Cerebellar cortex (tissue), 1 donor: Measurements from ENCODE around the gene EFCC1.

Source experiments
- DNase-seq: peaks from one replicate; pipeline ENCODE4 v3.0.0-alpha.2; 2015; ENCODE audit warnings: low spot score

EFCC1 gene

GRCh38 chr3:129032716-129033115 lies 31.6 kb downstream of the EFCC1 start:
- no peak for DNase-seq

DNA sequence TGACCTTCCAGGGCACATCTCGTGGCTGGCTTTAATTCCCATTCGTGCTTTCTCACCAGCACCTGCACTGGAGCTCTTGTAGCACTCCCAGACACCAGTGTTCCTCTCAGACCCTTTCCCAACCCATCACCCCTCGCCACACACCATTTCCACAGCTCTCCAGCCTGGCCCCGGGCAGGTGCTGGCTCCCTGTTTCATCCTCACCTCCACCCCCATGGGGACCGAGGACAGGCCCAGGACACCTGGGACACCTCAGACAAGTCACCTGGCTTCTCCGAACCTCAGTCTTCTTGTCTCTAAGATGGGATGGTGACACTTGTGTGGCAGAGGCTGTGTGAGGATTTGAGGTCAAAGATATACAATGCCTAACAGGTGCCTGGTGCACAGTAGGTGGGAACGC lies 32.0 kb downstream of the EFCC1 start:
- no peak for DNase-seq

- DNase-seq = no peak
These were observed 32.7 kb downstream of the EFCC1 start for GRCh38 chr3:129033633-129034321.

DNA sequence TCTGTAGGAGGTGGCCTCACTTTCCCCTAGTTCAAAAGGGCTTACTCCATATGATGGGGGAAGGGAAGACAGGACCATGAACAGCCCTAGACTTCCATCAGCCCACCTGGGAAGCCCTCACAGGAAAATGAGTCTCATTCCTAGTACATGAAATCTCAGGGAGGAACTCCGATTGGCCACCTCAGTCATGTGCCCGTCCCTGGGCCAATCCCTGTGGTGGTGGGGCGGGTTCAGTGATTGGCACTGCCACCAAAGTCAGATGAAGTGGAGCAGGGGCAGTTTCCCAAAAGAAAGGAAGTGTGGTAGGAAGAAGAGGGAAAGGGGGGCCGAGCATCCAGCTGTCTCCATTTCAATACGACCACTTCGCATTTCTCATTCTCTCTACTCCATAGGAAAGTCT lies 33.5 kb downstream of the EFCC1 start:
- DNase-seq = no peak

GRCh38 chr3:129035360-129036221 lies 34.5 kb downstream of the EFCC1 start:
- DNase-seq = no peak

DNA sequence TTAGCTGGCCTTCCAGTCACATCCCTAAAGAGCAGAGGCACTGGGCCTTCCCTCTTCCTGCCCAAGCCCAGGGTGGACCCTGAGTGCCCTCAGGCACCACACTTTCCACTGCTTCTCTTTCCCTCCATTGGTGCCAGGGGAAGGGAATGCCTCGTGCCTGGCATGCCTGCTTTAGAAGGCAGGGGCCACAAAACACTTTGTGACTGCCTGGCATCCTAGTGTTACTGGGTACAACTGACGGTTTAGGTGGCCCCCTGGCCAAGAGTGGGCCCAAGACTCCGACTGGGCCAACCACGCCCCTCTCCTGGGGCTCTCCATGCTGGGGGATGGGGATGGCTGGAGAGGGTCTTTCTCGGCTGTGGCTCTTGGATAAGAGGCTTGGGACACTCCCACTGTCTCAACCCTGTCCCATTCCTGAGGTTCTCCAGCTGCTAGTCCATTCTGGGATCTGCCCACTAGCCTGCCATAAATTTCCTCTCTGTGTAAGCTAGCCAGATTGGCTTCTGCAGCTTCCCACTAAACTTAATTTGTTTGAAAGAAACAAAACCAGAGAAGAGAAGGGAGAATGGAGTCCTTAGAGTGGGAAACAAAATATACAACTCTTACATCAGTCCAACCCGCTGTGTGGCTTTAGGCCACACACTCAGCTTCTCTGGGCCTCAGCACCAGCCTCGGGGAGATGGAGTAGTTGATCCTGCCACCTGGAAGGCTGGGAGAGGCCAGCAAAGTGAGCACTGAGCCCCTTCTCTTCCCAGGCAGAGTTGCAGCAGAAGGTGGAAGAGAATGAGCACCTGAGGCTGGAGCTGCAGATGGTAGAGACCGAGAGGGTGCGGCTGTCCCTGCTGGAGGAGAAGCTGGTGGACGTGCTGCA lies 35.4 kb downstream of the EFCC1 start:
- DNase-seq = no peak

- no peak for DNase-seq
These were observed 36.0 kb downstream of the EFCC1 start for GRCh38 chr3:129037093-129037419.

GRCh38 chr3:129038121-129038855 lies 37.2 kb downstream of the EFCC1 start:
- no peak for DNase-seq

GRCh38 chr3:129039271-129040038 lies 38.4 kb downstream of the EFCC1 start:
- DNase-seq = no peak

DNA sequence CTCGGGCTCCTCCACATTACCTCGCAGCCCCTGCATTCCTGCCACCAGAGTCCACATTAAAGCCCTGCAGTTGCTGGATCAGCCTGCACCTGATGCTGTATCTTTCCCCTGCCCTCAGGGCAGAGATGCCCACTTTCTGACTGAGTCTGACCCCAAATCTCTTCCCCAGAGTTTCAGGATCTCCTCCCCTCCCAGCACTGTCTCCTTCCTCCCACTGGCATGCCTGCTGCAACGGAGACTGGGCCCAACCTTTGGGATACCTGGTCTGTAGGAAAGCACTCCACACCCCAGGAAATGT lies 38.9 kb downstream of the EFCC1 start:
- no peak for DNase-seq

DNA sequence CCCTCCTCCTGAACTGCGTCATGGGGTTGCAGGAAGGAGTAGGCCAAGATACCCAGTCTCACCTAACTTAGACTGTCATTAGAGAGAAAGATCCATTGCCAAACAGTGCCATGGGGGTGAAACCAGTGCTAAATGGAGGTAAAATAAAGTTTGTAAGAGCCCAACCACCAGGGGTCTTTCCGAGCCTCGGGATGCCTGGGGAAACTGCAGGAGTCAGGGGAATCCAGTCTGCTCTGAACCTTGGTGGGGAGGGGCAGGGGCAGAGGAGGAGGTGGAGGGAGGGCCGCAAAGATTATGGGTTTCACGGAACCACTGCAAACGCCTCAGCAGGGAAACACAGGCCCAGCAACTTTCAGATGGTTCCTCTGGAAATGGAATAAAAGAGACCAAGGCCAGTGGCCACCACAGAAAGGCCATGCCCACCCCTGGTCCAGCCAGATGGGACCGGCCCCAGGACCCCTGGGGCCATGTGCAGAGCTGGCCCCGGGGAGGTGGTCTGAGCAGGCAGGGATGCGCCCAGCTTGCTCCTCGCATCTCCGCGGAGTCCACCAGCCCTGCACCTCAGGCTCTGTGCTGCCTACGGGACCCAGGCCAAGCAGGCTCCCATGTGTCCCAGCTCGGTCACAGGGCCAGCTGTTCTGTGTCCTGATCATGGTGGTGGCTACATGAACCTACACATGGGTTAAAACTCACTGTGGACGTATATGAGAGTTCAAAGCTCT lies 39.6 kb downstream of the EFCC1 start:
- no peak for DNase-seq

- no peak for DNase-seq
These were observed 44.6 kb downstream of the EFCC1 start for GRCh38 chr3:129045675-129046036.

DNA sequence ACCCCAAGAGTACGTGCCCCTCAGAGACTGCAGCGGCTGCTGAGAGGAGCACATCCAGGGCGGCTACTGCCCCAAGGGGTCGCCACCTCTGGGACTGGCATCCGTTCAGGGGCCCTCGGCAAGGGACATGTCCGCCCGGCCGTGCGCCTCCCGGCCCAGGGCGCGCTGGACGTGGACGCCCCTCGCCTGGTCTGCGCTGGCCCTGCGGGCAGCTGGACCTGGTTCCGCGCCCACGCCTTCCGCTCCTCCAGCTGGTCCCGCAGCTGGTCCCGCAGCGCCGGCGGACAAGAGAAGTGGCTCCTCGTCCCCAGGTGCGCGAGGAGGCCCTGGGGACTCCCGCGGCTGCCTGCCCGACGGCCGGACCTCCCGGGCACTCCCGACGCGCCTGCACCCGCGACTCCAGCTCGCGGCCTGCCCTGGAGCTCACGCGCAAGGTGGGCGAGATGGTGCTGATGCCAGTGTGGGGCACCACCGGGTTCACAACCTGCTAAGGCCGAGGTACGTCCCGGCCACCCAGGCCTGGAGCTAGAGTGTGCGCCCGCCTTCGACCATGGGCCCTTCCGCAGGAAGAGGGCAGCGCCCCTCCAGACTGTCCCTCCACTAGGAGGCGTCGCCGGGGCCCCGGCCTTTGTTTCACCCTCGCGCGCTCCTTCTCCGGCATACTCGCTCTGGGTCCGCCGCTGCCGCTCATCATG lies 45.1 kb downstream of the EFCC1 start:
- no peak for DNase-seq

DNA sequence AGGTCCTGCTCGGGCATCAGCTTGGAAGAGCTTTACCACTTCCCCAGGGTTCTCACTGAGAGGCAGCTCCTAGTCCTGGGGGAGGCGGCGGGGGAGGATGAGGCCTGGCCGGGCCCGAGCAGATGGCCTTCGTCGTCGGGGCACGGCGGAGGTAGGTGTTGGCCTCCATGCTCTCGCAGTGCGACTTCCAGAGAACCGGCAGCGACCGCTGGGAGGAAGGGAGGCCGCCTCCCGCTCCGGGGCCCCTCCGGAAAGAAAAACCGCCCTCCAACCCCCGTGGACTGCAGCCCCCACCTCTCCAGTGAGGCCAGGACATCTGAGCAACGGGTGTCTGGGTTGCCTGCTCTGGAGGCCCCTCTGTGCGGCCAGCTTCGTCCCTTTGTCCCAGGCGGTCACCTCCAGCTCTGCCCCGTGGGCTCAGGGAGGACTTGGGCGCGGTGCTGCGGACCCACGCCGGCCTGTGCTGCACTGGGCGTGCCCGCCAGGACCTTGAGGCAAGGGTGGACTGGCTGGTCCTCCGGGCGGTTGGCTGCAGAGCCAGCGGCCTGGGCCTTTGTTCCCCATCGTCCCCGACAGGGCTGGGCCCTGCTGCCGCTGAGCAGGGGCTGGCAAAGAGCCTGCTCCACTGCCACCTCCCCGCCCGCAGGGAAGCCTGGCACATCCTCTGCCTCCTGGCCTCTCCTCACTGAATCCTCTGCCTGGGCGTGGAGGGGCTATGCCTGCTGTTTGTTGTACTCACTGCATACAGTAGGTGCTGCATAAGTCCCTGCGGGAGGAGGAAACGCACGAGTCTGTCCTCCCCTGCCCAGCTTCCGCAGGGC lies 45.8 kb downstream of the EFCC1 start:
- DNase-seq = peak; percentile 26

DNA sequence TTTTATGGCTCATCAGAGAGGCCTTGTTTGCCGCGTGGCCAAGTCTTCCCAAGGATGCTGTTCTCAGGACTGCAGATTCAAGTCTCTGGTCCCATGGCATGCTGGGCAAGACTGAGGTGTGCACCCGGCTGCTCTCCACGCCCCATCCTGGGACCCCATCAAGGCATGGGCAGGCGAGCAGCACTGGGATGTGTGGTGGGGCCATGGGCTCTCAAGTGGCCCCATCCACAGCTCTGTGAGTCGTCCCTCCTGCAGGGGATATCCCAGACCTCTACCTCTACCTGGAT lies 46.4 kb downstream of the EFCC1 start:
- no peak for DNase-seq

- no peak for DNase-seq
These were observed 49.6 kb downstream of the EFCC1 start for GRCh38 chr3:129050556-129051295.

DNA sequence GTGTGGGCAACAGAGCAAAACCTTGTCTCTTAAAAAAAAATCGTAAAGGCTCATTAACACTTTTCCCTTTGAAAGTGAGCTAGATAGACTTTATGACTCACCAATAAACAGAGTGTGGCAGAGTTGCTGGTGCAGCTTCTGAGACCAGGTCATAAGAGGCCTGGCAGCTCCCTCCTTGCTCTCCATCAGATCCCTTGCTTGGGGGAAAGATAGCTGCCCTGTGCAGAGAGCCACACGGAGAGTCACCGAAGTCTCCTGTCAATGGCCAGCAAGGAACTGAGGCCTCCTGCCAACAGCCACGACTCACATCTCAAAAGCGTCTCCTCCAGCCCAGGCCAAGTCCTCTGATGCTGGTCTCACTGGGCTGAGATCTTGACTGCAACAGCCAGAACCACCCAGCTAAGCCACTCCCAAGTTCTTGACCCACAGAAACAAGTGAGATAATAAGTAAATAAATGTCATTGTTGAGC lies 50.8 kb downstream of the EFCC1 start:
- DNase-seq = peak; percentile 17

DNA sequence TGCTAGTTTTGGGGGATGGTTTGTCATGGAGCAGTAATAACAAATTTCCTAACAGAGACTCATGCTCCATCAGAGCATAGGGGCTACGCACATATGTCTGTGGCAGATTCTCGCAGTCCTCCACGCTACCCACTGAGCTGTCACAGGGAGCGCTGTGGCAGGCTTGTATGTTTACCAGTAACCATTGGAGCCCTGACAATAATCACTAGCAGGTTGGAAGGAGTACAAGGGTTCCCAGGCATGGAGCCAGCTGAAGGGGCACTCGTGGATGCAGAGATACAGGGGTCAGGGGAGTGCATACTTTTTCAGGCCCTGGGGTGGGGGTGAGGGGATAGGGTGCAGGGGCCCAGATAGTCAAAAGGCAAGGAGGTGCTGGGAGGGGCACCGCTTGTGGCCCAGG lies 51.6 kb downstream of the EFCC1 start:
- DNase-seq = peak; percentile 63
